DND-41 (cell line): ENCODE results near the gene SLC35G4.
A peak's percentile ranks its signal among the peaks of the same experiment; 100 is the strongest.

Experiments
- ATAC-seq: fragments of 200-7000 bp; cut with Tn5 transposase; 3 replicates; pipeline ENCODE4 v1.9.1; 2021; ENCODE audit warnings: low read depth; ENCODE audit not compliant: insufficient read depth
- DNase-seq: peaks from one replicate; pipeline ENCODE4 v3.0.0-alpha.2; 2020
- H2AFZ ChIP-seq: 2 replicates; pipeline ENCODE4 v1.6.0; 2012; ENCODE audit warnings: low read depth, low read length
- H3K27ac ChIP-seq: 2 replicates; pipeline ENCODE4 v1.5.1; 2012; ENCODE audit warnings: low read length, inconsistent platforms
- H3K27me3 ChIP-seq: fragments of 200-600 bp; sonication (generic); 2 replicates; pipeline ENCODE4 v1.6.0; 2012; ENCODE audit warnings: low read length, mild to moderate bottlenecking, inconsistent platforms; ENCODE audit not compliant: insufficient read depth, poor library complexity
- H3K36me3 ChIP-seq: 2 replicates; pipeline ENCODE4 v1.5.1; 2012; ENCODE audit warnings: low read length, inconsistent platforms; ENCODE audit not compliant: insufficient read depth
- H3K4me1 ChIP-seq: 2 replicates; pipeline ENCODE4 v1.5.1; 2012; ENCODE audit warnings: mild to moderate bottlenecking, low read length; ENCODE audit not compliant: insufficient read depth
- H3K4me2 ChIP-seq: 2 replicates; pipeline ENCODE4 v1.6.0; 2012; ENCODE audit warnings: mild to moderate bottlenecking, moderate library complexity, low read length, inconsistent platforms; ENCODE audit not compliant: insufficient read depth
- H3K4me3 ChIP-seq, 2 experiments: fragments of 200-600 bp in 1 of 2; shearing (Covaris generic) in 1 of 2; 2 replicates each; pipeline ENCODE4 v1.5.1; 2012 to 2016; ENCODE audit warnings: inconsistent platforms in 2 of 2, low read length in 2 of 2, mild to moderate bottlenecking in 2 of 2, low read depth in 1 of 2, moderate library complexity in 1 of 2
- H3K79me2 ChIP-seq: 2 replicates; pipeline ENCODE4 v1.6.0; 2012; ENCODE audit warnings: low read length, inconsistent platforms; ENCODE audit not compliant: insufficient read depth
- H3K9ac ChIP-seq: 2 replicates; pipeline ENCODE4 v1.6.0; 2012; ENCODE audit warnings: low read depth, mild to moderate bottlenecking, inconsistent platforms, low read length, moderate library complexity
- H3K9me3 ChIP-seq: 2 replicates; pipeline ENCODE4 v1.5.1; 2012; ENCODE audit warnings: low read length, moderate library complexity, mild to moderate bottlenecking, inconsistent platforms; ENCODE audit not compliant: insufficient read depth, severe bottlenecking
- H4K20me1 ChIP-seq: 2 replicates; pipeline ENCODE4 v1.6.0; 2012; ENCODE audit warnings: low read length; ENCODE audit not compliant: insufficient read depth
- EZH2 ChIP-seq: IDR thresholded peaks from 3 replicates; pipeline ENCODE4 v1.6.1; 2012; ENCODE audit warnings: borderline replicate concordance, low read depth, mild to moderate bottlenecking, moderate library complexity, low read length, inconsistent platforms; ENCODE audit not compliant: severe bottlenecking
- TF ChIP-seq, protein P1 (sequence below): IDR thresholded peaks from 2 replicates; pipeline ENCODE4 v1.5.1; 2012; ENCODE audit warnings: borderline replicate concordance, low read length, moderate library complexity, mild to moderate bottlenecking; ENCODE audit not compliant: poor library complexity, severe bottlenecking; ENCODE audit errors: extremely low read depth

Gene SLC35G4

DNA sequence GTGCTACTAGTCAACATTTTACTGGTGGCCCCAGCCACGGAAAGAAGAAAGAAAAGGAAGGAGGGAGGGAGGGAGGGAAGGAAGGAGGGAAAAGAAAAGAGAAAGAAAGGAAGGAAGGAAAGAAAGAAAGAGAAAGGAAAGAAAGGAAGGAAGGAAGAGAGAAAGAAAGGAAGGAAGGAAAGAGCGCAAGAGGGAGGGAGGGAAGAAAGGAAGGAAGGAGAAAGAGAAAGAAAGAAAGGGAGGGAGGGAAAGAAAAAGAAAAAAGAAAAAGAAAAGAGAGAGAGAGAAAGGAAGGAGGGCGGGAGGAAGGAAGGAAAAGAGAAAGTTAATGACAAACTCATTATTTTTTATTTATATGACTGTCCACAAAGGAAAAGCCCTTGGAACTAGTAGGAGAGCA, 34.9 kb upstream of the SLC35G4 start:
- H3K4me2 ChIP-seq = no peak overlapping the region
- H2AFZ ChIP-seq = no peak overlapping the region
- no peaks in the 10 kb centered on the region for H3K79me2 ChIP-seq
- TF ChIP-seq, protein P1, sequence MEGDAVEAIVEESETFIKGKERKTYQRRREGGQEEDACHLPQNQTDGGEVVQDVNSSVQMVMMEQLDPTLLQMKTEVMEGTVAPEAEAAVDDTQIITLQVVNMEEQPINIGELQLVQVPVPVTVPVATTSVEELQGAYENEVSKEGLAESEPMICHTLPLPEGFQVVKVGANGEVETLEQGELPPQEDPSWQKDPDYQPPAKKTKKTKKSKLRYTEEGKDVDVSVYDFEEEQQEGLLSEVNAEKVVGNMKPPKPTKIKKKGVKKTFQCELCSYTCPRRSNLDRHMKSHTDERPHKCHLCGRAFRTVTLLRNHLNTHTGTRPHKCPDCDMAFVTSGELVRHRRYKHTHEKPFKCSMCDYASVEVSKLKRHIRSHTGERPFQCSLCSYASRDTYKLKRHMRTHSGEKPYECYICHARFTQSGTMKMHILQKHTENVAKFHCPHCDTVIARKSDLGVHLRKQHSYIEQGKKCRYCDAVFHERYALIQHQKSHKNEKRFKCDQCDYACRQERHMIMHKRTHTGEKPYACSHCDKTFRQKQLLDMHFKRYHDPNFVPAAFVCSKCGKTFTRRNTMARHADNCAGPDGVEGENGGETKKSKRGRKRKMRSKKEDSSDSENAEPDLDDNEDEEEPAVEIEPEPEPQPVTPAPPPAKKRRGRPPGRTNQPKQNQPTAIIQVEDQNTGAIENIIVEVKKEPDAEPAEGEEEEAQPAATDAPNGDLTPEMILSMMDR = no peak
- no peak for TF ChIP-seq EZH2
- no peaks in the 10 kb centered on the region for H3K36me3 ChIP-seq
- no peak for DNase-seq
- ATAC-seq = no peak
- no peak overlapping the region for H3K4me3 ChIP-seq
- H3K4me1 ChIP-seq = peaks cover 31% of the 10 kb centered on the region
- H3K27me3 ChIP-seq = no peaks in the 10 kb centered on the region
- H3K9me3 ChIP-seq = no peaks in the 10 kb centered on the region
- H3K27ac ChIP-seq = no peak overlapping the region
- H4K20me1 ChIP-seq = no peaks in the 10 kb centered on the region
- H3K9ac ChIP-seq = no peak overlapping the region

DNA sequence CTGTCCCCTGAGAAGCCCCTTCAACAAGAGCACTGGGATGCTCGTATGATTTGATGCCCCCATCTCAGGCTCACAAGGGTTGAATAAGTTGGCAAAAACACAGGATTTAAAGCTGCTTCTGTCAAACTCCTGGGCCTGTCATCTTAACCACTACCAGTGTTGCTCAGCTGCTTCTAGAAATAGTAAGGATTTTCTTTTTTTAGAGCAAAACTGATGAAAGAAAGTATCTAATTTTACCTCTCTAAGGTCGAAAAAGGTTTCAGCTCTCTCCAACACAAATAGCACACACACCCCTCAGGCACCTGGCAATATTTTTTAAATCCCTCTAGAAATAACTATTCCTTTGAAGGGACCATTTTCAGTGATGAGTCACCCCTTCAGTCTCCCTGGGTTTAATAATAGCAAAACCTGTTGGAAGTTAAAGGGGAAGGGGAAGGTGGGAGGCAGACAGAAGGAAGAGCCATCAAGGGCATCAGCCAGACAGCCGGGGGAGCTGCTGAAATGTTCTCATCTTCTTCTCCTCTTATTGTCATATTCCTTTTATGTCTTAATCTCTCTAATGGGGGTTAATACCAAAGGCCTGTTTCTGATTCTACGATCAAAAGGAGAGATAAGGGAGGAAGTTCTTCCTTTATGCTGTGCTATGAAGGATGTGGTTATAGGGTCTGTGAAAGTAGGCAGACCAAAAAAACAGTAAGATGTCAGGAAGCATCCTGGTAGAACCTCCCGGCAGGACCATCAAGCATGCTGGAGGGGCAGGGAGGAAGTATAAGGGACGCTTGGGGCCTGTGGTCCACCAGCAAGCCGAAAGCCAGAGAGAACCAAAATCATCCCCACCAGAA, 31.9 kb upstream of the SLC35G4 start:
- Histone ChIP-seq H2AFZ (no peak overlapping the region), H3K79me2 (no peaks in the 10 kb centered on the region), H3K27ac (no peak overlapping the region), H3K27me3 (no peaks in the 10 kb centered on the region), H4K20me1 (no peaks in the 10 kb centered on the region), H3K36me3 (no peaks in the 10 kb centered on the region), H3K4me1 (peaks cover 49% of the 10 kb centered on the region), H3K9ac (no peak overlapping the region), H3K9me3 (no peaks in the 10 kb centered on the region), H3K4me3 (no peak overlapping the region), H3K4me2 (peak overlapping the region; percentile 32; the same call in 1 of the 2 replicates)
- DNase-seq (peak; percentile 62), ATAC-seq (peak; percentile 87)
- TF ChIP-seq, protein P1 = no peak
- TF ChIP-seq EZH2 = no peak

DNA sequence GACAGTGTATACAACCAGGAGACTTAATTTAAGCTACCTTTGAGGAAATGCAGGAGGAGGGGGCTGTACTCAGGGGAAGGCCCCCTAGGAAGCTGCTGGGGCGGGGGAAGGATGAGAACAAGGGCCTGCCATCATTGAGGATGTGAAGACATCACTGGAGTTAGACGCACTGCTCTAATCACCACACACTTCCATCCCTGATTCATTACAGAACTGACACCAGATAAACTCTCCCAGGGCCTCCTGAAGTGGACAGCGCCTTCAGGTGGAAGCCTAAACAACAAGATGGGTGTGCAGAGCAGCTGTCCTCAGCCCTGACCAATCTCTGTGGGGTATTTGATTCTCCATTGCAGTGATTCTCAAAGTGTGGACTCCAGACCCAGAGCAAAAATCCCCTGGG, 30.6 kb upstream of the SLC35G4 start:
- no peak overlapping the region for H3K4me3 ChIP-seq
- TF ChIP-seq, protein P1 = no peak
- TF ChIP-seq EZH2 = no peak

More for the DNA sequence above, 30.6 kb upstream of the SLC35G4 start:
- Histone ChIP-seq H3K27ac (no peak overlapping the region), H3K79me2 (no peaks in the 10 kb centered on the region), H3K9me3 (no peaks in the 10 kb centered on the region), H3K36me3 (no peaks in the 10 kb centered on the region), H2AFZ (no peak overlapping the region), H3K9ac (no peak overlapping the region), H3K4me1 (peaks cover 49% of the 10 kb centered on the region), H3K4me2 (no peak overlapping the region), H4K20me1 (no peaks in the 10 kb centered on the region), H3K27me3 (no peaks in the 10 kb centered on the region)
- DNase-seq (no peak), ATAC-seq (no peak)
